GM19328 (cell line): ENCODE data around the gene FLNC.

ENCODE experiments used
- ATAC-seq: cut with Tn5 transposase; IDR thresholded peaks from one replicate; pipeline ENCODE4 v1.9.1; 2021; ENCODE audit warnings: mild to moderate bottlenecking, moderate library complexity; ENCODE audit not compliant: unreplicated experiment

The FLNC gene

GRCh38 chr7:128844777-128845311 is 14.6 kb downstream of the FLNC start:
- ATAC-seq = no peak

GRCh38 chr7:128845475-128845874 is 15.3 kb downstream of the FLNC start:
- ATAC-seq = no peak

GRCh38 chr7:128845987-128846386 is 15.8 kb downstream of the FLNC start:
- ATAC-seq = no peak

GRCh38 chr7:128846781-128847444 is 16.7 kb downstream of the FLNC start:
- no peak for ATAC-seq

GRCh38 chr7:128847721-128848211 is 17.6 kb downstream of the FLNC start:
- no peak for ATAC-seq

- ATAC-seq = no peak
These were observed 18.3 kb downstream of the FLNC start for GRCh38 chr7:128848289-128849155.

- ATAC-seq = no peak
These were observed 18.9 kb downstream of the FLNC start for GRCh38 chr7:128849156-128849515.

GRCh38 chr7:128849804-128850490 is 19.7 kb downstream of the FLNC start:
- no peak for ATAC-seq

GRCh38 chr7:128852537-128853254 is 22.5 kb downstream of the FLNC start:
- ATAC-seq = no peak

GRCh38 chr7:128853799-128854198 is 23.6 kb downstream of the FLNC start:
- ATAC-seq = no peak

GRCh38 chr7:128854396-128854795 is 24.2 kb downstream of the FLNC start:
- no peak for ATAC-seq

- ATAC-seq = no peak
These were observed 25.4 kb downstream of the FLNC start for GRCh38 chr7:128855559-128855958.

- no peak for ATAC-seq
These were observed 26.0 kb downstream of the FLNC start for GRCh38 chr7:128856001-128856718.

- no peak for ATAC-seq
These were observed 28.4 kb downstream of the FLNC start for GRCh38 chr7:128858380-128859231.

- ATAC-seq = no peak
These were observed 29.3 kb downstream of the FLNC start for GRCh38 chr7:128859232-128860157.

- no peak for ATAC-seq
These were observed 30.2 kb downstream of the FLNC start for GRCh38 chr7:128860158-128861073.

- no peak for ATAC-seq
These were observed 31.9 kb downstream of the FLNC start for GRCh38 chr7:128861957-128862570.
